ENCODE measurements around the gene SLC35G6. TPM values are rescaled to one million over a fixed set of nuclear protein-coding genes. Genes with fewer than 3 reads are reported as not detected.
"Not testable (repeated sequence)": the region's sequence is repeated elsewhere in the genome, so short reads cannot be mapped to it uniquely, and the experiment has no call there.

SLC35G6 gene
- total RNA-seq, 1 donor: not detected

GRCh38 chr17:7478276-7479212 is 2.7 kb upstream of the SLC35G6 start:
- no peak for TF ChIP-seq CTCF (IDR thresholded peaks at IDR 0.05; ENCODE audit: extremely low read depth, low read depth, low read length)
- Histone ChIP-seq H4K20me1 (ENCODE audit: insufficient read depth, low read length) (peaks cover 43% of the 10 kb centered on the region), H2AFZ (ENCODE audit: low read length) (no peak overlapping the region), H3K4me3 (ENCODE audit: insufficient read depth, low read length) (peak overlapping the region; percentile 82), H3K27ac (ENCODE audit: low read depth, low read length) (peak overlapping the region; percentile 93), H3K9me3 (ENCODE audit: low read depth, low read length) (no peaks in the 10 kb centered on the region), H3K27me3 (ENCODE audit: insufficient read depth, low read length) (no peaks in the 10 kb centered on the region), H3K4me1 (ENCODE audit: insufficient read depth, low read length) (peaks cover 42% of the 10 kb centered on the region), H3K36me3 (ENCODE audit: insufficient read depth, low read length) (peaks cover 5% of the 10 kb centered on the region), H3K79me2 (ENCODE audit: insufficient read depth, low read length) (peaks cover 69% of the 10 kb centered on the region), H3K4me2 (ENCODE audit: insufficient read depth, low read length) (peak overlapping the region; percentile 95)
- DNase-seq (ENCODE audit: insufficient read length, low spot score, missing footprints): peak; percentile 94

- Histone ChIP-seq H3K9me3 (ENCODE audit: low read depth, low read length) (no peaks in the 10 kb centered on the region), H3K4me3 (ENCODE audit: insufficient read depth, low read length) (peak within 1 kb of the TSS; percentile 82), H3K36me3 (ENCODE audit: insufficient read depth, low read length) (peaks cover 1% of the 10 kb centered on the region), H2AFZ (ENCODE audit: low read length) (peak within 1 kb of the TSS; percentile 85), H3K27me3 (ENCODE audit: insufficient read depth, low read length) (no peaks in the 10 kb centered on the region), H3K4me1 (ENCODE audit: insufficient read depth, low read length) (peaks cover 42% of the 10 kb centered on the region), H3K27ac (ENCODE audit: low read depth, low read length) (peak within 1 kb of the TSS; percentile 93), H3K4me2 (ENCODE audit: insufficient read depth, low read length) (peak within 1 kb of the TSS; percentile 96), H4K20me1 (ENCODE audit: insufficient read depth, low read length) (peaks cover 34% of the 10 kb centered on the region), H3K79me2 (ENCODE audit: insufficient read depth, low read length) (peaks cover 60% of the 10 kb centered on the region)
- DNase-seq (ENCODE audit: insufficient read length, low spot score, missing footprints): peak; percentile 94
- no peak for TF ChIP-seq CTCF (IDR thresholded peaks at IDR 0.05; ENCODE audit: extremely low read depth, low read depth, low read length)
Observed at GRCh38 chr17:7479213-7480088, 1.8 kb upstream of the SLC35G6 start, which contains the start of gene ZBTB4. TSS of gene ZBTB4 (minus strand) at chr17:7479631. CDS start at chr17:7466801, 12,830 bp downstream.

GRCh38 chr17:7480089-7480384 is 1.2 kb upstream of the SLC35G6 start:
- Histone ChIP-seq H3K9me3 (ENCODE audit: low read depth, low read length) (no peaks in the 10 kb centered on the region), H4K20me1 (ENCODE audit: insufficient read depth, low read length) (peaks cover 34% of the 10 kb centered on the region), H3K4me2 (ENCODE audit: insufficient read depth, low read length) (peak overlapping the region; percentile 96), H3K4me1 (ENCODE audit: insufficient read depth, low read length) (peaks cover 42% of the 10 kb centered on the region), H3K4me3 (ENCODE audit: insufficient read depth, low read length) (peak overlapping the region; percentile 82), H3K79me2 (ENCODE audit: insufficient read depth, low read length) (peaks cover 58% of the 10 kb centered on the region), H3K27me3 (ENCODE audit: insufficient read depth, low read length) (no peaks in the 10 kb centered on the region), H3K27ac (ENCODE audit: low read depth, low read length) (peak overlapping the region; percentile 88), H3K36me3 (ENCODE audit: insufficient read depth, low read length) (no peaks in the 10 kb centered on the region), H2AFZ (ENCODE audit: low read length) (peak overlapping the region; percentile 85)
- no peak for TF ChIP-seq CTCF (IDR thresholded peaks at IDR 0.05; ENCODE audit: extremely low read depth, low read depth, low read length)
- DNase-seq (ENCODE audit: insufficient read length, low spot score, missing footprints): no peak

DNA sequence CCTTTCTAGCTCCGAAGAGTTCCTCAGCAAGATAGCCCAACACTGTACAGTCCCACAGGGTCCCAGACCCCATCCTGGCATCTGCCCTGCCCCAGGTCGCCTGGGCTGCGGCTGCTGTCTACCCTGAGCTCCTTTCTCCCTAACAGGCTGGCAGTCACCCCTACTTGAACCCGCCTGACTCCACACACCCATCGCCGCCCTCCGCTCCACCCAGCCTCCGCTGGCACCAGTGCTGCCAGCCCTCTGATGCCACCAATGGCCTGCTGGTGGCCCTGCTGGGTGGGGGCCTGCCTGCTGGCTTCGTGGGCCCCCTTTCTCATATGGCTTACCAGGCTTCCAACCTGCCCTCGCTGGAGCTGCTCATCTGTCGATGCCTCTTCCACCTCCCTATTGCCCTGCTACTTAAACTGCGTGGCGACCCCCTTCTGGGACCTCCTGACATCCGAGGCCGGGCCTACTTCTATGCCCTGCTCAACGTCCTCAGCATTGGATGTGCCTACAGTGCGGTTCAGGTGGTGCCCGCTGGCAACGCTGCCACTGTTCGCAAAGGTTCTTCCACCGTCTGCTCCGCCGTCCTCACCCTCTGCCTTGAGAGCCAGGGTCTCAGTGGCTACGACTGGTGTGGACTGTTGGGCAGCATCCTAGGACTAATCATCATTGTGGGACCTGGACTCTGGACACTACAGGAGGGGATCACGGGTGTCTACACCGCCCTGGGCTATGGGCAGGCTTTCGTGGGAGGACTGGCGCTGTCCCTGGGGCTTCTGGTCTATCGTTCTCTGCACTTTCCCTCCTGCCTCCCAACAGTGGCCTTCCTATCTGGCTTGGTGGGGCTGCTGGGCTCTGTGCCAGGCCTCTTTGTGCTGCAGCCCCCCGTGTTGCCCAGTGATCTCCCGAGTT is 846 bp downstream of the SLC35G6 start:
- not testable (repeated sequence) for H3K9me3 ChIP-seq (ENCODE audit: low read depth, low read length); H3K36me3 ChIP-seq (ENCODE audit: insufficient read depth, low read length); H3K27me3 ChIP-seq (ENCODE audit: insufficient read depth, low read length); H3K4me3 ChIP-seq (ENCODE audit: insufficient read depth, low read length); H3K4me2 ChIP-seq (ENCODE audit: insufficient read depth, low read length); H2AFZ ChIP-seq (ENCODE audit: low read length)
- H4K20me1 ChIP-seq (ENCODE audit: insufficient read depth, low read length): peaks cover 32% of the 10 kb centered on the region
- peaks cover 56% of the 10 kb centered on the region for H3K79me2 ChIP-seq (ENCODE audit: insufficient read depth, low read length)
- peaks cover 40% of the 10 kb centered on the region for H3K4me1 ChIP-seq (ENCODE audit: insufficient read depth, low read length)
- DNase-seq (ENCODE audit: insufficient read length, low spot score, missing footprints): peak; percentile 69
- H3K27ac ChIP-seq (ENCODE audit: low read depth, low read length): peak overlapping the region; percentile 100

DNA sequence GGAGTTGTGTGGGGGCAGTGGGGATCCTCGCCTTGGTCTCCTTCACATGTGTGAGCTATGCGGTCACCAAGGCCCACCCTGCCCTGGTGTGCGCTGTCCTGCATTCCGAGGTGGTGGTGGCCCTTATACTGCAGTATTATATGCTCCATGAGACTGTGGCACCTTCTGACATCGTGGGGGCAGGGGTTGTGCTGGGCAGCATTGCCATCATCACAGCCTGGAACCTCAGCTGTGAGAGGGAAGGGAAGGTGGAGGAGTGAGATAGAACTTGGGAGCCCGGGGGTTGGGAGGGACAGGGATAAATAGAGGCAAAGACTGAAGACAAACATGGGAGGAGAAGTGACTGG is 1.5 kb downstream of the SLC35G6 start:
- DNase-seq (ENCODE audit: insufficient read length, low spot score, missing footprints): peak; percentile 44
- peaks cover 40% of the 10 kb centered on the region for H3K4me1 ChIP-seq (ENCODE audit: insufficient read depth, low read length)
- not testable (repeated sequence) for H3K27me3 ChIP-seq (ENCODE audit: insufficient read depth, low read length); H3K36me3 ChIP-seq (ENCODE audit: insufficient read depth, low read length); H2AFZ ChIP-seq (ENCODE audit: low read length); H3K9me3 ChIP-seq (ENCODE audit: low read depth, low read length)
- H4K20me1 ChIP-seq (ENCODE audit: insufficient read depth, low read length): peaks cover 32% of the 10 kb centered on the region
- H3K79me2 ChIP-seq (ENCODE audit: insufficient read depth, low read length): peaks cover 56% of the 10 kb centered on the region
- H3K27ac ChIP-seq (ENCODE audit: low read depth, low read length): peak overlapping the region; percentile 100
- H3K4me2 ChIP-seq (ENCODE audit: insufficient read depth, low read length): peak overlapping the region; percentile 91
- H3K4me3 ChIP-seq (ENCODE audit: insufficient read depth, low read length): peak overlapping the region; percentile 95

Data from osteoblast (primary cell).